GM18870 (cell line): ENCODE data around the gene PPL.
"Not testable (repeated sequence)": the region's sequence is repeated elsewhere in the genome, so short reads cannot be mapped to it uniquely, and the experiment has no call there.

Experiments
- ATAC-seq: cut with Tn5 transposase; IDR thresholded peaks from one replicate; pipeline ENCODE4 v1.9.1; 2021; ENCODE audit warnings: moderate library complexity; ENCODE audit not compliant: unreplicated experiment

Gene PPL, protein sequence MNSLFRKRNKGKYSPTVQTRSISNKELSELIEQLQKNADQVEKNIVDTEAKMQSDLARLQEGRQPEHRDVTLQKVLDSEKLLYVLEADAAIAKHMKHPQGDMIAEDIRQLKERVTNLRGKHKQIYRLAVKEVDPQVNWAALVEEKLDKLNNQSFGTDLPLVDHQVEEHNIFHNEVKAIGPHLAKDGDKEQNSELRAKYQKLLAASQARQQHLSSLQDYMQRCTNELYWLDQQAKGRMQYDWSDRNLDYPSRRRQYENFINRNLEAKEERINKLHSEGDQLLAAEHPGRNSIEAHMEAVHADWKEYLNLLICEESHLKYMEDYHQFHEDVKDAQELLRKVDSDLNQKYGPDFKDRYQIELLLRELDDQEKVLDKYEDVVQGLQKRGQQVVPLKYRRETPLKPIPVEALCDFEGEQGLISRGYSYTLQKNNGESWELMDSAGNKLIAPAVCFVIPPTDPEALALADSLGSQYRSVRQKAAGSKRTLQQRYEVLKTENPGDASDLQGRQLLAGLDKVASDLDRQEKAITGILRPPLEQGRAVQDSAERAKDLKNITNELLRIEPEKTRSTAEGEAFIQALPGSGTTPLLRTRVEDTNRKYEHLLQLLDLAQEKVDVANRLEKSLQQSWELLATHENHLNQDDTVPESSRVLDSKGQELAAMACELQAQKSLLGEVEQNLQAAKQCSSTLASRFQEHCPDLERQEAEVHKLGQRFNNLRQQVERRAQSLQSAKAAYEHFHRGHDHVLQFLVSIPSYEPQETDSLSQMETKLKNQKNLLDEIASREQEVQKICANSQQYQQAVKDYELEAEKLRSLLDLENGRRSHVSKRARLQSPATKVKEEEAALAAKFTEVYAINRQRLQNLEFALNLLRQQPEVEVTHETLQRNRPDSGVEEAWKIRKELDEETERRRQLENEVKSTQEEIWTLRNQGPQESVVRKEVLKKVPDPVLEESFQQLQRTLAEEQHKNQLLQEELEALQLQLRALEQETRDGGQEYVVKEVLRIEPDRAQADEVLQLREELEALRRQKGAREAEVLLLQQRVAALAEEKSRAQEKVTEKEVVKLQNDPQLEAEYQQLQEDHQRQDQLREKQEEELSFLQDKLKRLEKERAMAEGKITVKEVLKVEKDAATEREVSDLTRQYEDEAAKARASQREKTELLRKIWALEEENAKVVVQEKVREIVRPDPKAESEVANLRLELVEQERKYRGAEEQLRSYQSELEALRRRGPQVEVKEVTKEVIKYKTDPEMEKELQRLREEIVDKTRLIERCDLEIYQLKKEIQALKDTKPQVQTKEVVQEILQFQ (N-terminal part only)

DNA sequence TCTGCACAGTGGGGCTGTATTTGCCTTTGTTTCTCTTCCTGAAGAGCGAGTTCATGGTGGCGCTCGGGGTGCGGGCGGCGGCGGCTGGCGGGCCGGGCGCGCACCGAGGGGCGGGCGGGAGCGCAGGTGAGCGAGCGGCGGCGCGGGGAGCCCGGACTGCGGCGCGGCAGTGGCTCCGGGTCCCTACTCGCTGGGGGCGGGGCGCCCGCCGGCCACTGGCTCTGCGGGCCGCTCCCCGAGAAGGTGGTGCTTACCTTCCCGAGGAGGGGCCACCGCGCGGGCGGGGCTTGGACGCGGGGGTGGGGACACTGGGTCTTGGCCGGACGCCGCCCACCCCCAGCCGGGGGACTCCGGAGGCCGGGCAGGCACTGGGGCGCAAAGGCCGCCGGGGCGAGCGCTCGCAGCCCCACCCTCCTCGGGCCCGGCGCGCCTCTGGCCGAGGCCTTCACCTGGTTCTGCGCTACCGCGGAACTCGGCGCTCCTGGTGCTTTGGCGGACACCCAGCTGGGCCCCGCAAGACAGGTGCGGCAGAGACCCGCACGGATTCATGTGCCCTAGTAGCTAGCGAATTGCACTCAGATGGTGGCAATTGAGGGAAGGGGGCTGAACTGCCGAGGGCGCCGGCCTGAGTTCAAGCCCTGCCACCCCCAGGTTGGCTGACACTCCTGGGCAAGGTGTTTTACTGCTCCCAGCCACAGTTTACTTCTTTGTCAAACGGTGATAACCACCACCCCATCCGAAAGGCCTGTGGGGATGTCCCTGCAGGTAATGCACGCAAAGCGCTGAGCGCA is at the start of gene PPL:
Gene PPL (minus strand): TSS at position 158 of the 791 bp plus-strand sequence. CDS start 103 bp downstream, at position 55.
- no peak for ATAC-seq

DNA sequence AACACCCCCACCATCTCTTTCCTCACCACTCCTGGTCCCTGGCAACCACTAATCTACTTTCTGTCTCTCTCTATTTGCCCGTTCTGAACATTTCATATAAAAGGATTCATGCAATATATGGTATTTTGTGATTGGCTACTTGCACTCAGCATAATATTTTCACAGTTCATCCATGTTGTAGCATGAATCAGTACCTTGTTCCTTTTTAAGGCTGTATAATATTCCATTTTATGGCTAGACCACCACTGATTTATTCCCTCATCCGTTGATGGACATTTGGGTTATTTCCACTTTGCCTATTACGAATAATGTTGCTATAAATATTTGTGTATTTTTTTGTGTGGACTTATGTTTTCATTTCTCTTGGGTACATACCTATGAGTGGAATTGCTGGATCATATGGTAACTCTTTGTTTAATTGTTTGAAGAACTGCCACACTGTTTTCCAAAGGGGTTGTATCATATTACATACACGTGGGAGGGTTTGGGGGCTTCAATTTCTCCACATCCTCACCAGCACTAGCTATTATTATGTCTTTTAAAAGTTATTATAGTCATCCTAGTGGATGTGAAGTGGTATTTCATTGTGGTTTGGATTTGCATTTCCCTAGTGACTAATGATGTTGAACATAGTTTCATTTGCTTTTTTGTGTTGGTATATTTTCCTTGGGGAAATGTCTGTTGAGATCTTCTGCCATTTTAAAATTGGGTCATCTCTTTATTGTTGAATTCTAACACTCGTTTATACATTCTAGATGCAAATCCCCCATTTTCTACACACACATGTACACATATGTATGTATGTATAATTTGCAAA is 47.4 kb upstream of the PPL start:
- no peak for ATAC-seq

DNA sequence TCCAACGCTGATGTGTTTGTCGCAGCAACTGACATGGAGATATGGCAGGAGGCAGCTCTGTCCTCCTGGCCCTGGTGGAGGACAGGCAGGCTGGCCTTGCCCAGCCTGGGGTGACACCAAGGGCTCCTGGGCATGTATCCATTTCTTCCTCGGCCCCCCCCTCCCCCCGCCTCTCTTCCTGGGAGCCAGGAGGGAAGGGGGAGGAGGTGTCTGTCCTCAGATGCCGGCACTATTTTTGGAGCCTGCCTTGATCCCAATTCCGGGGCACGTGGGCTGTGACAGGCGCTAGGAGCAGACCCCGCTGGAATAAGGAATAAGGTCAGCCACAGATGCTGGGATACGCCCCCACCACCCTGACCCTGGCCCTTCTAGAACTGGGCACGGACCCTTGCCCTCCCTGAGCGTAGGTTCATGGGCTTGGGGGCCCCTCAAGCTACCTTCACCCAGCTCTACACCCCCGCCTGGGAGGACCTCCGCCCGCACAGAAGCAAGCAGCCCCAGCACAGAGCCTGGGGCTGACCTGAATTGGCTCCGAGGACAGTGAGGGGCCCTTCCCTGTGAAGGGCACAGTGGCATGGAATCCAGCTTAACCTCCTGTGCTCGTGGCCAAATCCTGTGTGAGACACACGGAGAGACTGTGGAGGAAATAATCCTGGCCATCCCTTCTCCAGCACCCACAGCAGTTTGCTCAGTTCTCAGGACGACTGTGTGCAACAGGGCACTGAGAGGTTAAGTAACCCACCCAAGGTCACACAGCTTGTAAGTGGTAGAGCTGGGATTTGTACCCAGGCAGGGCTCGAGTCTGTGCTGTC is 45.3 kb upstream of the PPL start:
- ATAC-seq = no peak

DNA sequence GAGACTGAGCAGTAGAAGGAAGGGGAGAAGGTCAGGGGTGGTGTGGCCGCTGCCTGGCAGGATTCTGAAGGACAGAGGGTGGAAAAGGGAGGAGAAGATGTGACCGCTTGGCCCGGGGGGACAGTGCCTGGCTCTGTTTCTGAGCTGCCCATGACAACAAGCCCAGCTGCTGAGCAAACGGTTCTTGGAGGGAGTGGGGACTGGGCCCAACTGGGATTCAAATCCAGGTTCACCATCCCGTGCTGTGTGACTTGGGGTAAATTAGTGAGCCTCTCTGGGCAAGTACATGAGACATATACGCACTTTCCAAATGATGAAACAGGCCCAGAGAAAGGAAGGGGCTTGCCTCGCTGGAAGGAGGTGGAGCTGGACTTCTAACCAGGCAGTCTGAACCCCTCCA is 44.5 kb upstream of the PPL start:
- ATAC-seq = no peak

DNA sequence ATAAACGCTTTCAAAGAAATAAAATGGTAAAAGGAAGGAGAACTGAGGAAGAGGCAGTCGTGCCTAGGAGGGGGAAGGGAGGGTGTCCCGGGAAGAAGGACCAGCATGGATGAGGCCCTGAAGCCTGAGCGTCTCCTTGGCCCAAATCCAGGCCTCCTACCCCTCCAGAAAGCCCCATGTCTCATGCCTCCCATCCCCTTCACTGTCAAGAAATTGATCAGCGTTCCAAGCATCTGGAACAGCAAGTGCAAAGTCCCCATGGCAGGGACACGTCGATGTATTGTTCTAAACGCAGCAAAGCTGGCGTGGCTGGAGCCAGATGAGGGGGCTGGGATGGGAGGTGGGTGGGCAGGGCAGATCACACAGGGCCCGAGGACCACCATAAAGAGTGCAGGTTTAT is 43.7 kb upstream of the PPL start:
- ATAC-seq = no peak

DNA sequence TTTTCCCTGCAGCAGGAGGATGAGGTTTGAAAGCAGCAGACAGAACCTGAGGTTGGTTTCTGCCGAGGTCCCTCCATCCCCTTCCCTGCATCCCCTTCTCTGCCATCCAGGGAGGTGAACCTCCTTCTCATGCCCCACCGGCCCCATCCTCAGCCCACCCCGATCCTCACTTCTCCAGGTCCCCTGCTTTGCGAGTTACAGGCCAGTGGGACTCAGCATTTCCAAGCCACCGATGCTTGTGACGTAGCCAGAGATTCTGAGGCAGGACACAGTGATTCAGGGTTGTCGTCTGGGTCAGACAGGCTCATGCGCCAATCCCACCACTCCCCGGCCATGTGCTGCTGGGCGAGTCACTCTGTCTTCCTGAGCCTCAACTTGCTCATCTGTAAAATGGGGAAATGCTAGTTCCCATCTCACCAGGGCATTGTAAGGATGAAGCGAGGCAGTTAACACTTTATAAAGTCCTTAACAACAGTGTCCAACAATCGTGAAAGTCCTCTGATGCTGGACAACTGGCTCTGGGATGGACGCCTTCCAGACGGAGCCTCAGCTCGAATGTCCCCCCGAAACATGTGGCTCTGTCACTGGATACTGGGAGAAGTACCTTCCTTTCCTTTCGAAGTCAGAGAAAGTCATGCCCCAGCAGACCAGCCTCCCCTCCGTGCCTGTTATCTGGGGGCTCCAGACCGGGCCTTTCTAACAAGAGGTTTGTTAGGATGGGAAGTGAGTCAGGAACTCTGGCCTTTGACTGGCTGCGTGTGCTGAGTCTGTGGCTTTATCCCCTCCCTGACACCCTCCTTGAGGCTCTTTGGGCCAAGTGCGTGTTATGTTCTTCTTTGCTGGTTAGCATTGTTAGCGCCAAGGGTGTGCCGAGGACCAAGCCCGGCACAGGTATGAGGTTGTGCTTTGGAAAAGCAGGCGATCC is 43.0 kb upstream of the PPL start:
- ATAC-seq = no peak

DNA sequence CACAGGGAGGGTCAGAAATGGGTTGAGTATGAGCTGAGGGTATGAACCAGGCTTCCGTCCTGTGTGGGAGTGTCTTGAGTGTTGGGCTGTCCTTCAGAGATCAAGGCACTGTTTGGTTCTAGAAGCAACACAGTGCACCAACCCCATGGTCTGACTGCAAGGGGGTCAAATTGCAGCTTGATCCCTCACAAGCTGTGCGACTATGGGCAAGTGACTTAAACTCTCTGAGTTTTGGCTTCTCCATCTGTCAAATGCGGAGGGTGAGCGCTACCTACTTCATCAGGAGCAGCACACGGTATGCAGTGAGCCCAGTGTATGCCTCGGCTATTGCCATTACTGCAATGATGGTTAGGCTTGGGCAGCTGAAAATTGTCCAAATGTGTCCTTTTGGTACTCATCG is 42.2 kb upstream of the PPL start:
- no peak for ATAC-seq

DNA sequence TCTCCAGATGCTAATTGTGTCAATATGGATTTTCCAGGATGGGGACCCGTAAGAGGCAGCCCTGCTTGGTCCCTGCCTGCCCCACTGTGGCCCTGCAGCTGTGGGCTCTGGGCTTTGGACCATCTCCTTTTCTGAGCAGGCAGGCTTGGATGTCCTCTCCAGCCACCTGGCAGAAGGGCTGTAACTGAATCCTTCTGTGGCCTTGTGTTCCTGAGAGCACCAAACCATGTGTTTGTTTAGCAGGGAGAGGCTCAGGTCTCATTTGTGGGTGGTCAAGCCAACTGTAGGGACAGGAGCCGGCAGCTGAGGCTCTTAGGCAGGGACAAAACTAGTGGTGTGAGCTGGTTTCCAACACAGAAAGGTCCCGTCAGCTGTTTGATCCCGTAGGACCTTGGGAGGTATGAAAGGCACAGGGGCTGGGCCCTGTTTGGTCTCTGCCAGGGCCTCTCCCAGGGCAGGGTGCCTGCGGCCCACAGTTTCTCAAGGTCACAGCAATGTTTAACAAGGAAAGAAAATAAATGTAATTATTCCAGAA is 39.7 kb upstream of the PPL start:
- no peak for ATAC-seq

DNA sequence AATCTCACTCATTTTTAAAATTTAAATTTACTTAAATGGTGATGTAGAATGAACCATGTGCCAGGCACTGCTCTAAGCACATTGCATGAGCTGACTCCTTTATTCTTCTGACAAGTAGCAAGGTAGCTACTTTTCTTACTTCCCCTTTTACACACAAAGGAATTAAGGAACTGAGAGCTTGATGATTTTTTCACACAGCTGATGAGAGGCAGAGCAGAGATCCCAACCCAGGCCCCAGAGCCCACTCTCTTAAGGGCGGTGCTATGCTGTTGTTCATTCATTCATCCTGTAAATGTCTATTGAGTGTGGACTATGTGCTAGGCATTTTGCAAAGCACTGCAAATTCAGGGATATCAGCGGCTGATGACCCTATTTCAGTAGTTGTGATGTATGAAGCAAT is 39.1 kb upstream of the PPL start:
- ATAC-seq = peak; percentile 95

DNA sequence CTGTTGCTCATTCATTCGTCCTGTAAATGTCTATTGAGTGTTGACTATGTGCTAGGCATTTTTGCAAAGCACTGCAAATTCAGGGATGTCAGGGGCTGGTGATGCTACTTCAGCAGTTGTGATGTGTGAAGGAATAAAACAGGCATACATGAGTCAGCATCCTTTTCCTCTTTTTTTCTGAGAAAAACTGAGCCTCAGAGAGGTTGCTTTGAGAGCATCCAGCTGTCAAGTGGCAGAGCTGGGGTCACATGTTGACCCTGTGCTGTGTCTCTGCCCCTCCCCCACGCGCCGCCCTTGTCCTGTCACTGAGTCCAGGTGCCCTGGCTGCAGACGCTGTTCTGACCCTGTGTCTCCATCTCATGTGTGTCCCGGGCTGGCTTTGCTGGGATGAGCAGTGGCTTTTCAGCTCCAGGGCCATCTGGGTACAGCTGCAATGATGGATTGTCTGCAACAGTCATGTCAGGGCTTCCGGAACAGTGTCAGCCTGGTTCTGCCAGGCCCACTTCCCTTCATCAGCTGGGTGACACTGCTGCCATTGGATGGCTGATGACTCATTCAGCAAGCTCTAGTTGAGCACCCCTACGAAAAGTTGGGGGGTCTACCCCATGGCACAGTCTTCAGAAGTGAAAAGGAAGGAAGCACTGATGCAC is 36.1 kb upstream of the PPL start:
- no peak for ATAC-seq

DNA sequence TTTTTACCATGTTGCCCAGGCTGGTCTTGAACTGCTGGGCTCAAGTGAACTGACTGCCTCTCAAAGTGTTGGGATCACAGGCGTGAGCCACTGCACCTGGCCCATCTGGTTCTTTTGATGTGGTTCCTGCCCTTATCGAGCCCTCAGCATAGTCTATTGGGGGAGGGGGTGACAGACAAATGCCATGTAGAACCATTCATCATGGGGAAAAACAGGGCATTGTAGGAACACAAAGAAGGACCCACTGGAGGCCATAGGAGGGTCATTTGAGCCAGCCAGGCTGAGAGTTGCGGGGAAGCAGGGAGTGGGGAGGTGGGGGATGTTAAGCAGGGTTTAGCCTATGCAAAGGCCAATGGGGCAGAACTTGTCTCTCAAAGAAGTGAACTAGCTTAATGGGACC is 33.1 kb upstream of the PPL start:
- ATAC-seq = no peak

DNA sequence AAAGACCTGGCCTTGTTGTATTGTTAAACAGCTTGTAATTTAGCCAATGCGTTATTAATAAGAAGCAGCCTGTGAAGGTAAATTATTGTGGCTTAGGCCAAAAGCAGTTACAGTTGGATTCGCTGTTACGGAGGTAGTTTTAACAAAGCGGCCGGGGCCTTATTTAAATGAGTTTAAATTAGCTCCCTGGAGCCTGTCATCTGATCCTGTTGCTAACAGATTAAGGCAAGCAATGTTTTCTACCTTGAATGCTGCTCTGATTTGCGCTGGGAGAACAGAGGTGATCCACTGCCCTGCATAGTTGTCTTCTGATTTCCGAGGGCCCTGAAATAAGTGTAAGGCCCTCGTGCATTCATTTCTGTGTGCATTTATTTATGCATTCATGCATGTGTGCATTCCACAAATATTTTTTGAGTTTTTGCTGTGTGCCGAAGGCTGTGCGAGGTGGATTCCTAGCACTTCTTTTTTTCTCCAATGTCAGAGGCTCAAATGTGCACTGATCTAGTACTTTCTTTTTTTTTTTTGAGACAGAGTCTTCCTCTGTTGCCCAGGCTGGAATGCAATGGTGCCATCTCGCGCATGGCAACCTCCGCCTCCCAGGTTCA is 32.0 kb upstream of the PPL start:
- ATAC-seq = no peak

DNA sequence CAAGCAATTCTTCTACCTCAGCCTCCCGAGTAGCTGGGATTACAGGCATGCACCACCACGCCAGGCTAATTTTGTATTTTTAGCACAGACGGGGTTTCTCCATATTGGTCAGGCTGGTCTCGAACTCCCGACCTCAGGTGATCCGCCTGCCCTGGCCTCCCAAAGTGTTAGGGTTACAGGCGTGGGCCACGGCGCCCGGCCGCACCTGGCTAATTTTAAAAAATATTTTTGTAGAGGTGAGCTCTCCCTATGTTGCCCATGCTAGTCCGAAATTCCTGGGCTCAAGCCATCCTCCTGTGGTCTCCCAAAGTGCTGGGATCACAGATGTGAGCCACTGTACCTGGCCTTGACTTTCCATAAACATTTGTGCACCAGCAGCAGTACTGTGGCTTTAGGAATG is 31.3 kb upstream of the PPL start:
- not testable (repeated sequence) for ATAC-seq

DNA sequence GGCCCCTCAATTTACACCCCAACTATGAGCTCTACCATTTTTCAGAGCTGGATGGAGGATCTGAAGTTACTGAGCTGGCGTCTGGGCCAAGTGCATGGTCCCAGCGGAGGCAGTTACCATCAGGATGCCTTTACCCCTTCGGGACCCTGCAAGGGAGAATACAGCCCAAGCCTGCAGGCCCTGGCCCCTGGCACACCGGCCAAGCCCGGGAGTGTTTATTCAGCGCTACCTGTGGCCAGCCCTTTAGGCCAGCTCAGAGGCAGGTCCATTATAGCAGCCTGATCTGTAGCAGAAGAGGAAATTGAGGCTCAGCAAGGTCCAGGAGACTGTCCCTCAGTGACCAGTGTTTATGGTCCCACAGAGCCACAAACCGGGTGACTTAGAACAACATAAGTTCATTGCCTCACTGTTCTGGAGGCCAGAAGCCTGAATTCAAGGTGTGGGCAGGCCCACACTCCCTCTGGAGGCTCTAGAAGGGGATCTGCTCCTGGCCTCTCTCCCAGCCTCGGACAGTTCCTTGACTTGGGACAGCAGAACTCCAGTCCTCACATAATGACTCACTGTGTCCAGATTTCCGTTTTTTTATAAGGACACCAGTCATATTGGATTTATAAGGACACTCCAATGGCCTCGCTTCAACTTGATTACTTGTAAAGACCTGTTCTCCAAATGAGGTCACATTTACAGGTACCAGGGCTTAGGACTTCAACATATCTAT is 29.9 kb upstream of the PPL start:
- ATAC-seq = no peak

DNA sequence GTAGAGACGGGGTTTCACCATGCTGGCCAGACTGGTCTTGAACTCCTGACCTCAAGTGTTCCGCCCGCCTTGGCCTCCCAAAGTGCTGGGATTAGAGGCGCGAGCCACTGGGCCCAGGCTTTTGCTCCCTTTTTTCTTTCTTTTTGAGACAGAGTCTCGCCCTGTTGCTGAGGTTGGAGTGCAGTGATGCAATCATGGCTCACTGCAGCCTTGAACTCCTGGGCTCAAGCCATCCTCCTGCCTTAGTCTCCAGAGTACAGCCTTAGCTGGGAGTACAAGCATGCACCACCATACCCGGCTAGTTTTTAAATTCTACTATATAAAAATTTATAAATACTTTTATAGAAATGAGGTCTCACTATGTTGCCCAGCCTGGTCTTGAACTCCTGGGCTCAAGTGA is 26.6 kb upstream of the PPL start:
- not testable (repeated sequence) for ATAC-seq

DNA sequence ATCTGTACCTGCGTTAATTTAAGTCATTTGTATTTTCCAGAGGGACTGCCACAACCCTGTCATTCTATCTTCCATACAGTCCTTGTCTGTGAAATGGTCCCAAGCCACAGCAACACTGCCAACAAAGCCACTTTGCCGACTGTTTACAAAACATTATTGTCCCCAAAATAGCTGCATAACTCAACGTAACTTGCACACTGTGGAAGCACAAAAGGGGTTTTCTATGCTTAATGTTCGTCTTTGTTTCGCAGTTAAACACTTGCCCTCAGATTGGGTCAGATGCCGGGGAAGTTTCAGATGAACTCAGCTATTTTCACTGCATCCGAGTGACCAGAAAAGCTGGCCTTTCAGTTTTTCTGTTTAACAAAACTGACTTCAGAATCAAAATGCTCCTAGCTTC is 25.8 kb upstream of the PPL start:
- no peak for ATAC-seq
